ENCODE data around the gene GOLGA6D.

GRCh38 chr15:75328493-75329314 lies 46.1 kb downstream of the GOLGA6D start:
- TF ChIP-seq, protein P1, sequence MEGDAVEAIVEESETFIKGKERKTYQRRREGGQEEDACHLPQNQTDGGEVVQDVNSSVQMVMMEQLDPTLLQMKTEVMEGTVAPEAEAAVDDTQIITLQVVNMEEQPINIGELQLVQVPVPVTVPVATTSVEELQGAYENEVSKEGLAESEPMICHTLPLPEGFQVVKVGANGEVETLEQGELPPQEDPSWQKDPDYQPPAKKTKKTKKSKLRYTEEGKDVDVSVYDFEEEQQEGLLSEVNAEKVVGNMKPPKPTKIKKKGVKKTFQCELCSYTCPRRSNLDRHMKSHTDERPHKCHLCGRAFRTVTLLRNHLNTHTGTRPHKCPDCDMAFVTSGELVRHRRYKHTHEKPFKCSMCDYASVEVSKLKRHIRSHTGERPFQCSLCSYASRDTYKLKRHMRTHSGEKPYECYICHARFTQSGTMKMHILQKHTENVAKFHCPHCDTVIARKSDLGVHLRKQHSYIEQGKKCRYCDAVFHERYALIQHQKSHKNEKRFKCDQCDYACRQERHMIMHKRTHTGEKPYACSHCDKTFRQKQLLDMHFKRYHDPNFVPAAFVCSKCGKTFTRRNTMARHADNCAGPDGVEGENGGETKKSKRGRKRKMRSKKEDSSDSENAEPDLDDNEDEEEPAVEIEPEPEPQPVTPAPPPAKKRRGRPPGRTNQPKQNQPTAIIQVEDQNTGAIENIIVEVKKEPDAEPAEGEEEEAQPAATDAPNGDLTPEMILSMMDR (IDR thresholded peaks at IDR 0.05), result no peak
- TF ChIP-seq POLR2A (IDR thresholded peaks at IDR 0.05), result no peak

All from right lobe of liver (tissue), 4 donors.